Prostate gland (tissue), 2 donors: ENCODE results near the gene STEAP1B.

Experiments
- CTCF ChIP-seq, 4 experiments: fragments of 200-600 bp in 2 of 4; fragments of 450-650 bp in 2 of 4; sonication (generic) in 2 of 4; IDR thresholded peaks; 1 replicate in 3 of 4; 2 replicates in 1 of 4; pipeline ENCODE4 v1.5.1; 2016 to 2019; ENCODE audit warnings: antibody characterized with exemption in 4 of 4, mild to moderate bottlenecking in 2 of 4, moderate library complexity in 2 of 4
- POLR2A ChIP-seq: fragments of 450-650 bp; IDR thresholded peaks from one replicate; pipeline ENCODE4 v1.6.1; 2016; ENCODE audit warnings: antibody characterized with exemption, mild to moderate bottlenecking

GRCh38 chr7:22488643-22489462 is 11.1 kb downstream of the STEAP1B start:
- TF ChIP-seq CTCF (IDR thresholded peaks at IDR 0.05), result peak; percentile 70 to 94 (median 88)
- no peak for TF ChIP-seq POLR2A
